GM21825 (cell line): Measurements from ENCODE around the gene COL7A1.
A peak's percentile ranks its signal among the peaks of the same experiment; 100 is the strongest.

Source experiments
- ATAC-seq: cut with Tn5 transposase; IDR thresholded peaks from one replicate; pipeline ENCODE4 v1.9.1; 2021; ENCODE audit warnings: mild to moderate bottlenecking, moderate library complexity; ENCODE audit not compliant: unreplicated experiment

Gene COL7A1

GRCh38 chr3:48619541-48620524 is 24.7 kb upstream of the COL7A1 start:
- ATAC-seq: no peak

DNA sequence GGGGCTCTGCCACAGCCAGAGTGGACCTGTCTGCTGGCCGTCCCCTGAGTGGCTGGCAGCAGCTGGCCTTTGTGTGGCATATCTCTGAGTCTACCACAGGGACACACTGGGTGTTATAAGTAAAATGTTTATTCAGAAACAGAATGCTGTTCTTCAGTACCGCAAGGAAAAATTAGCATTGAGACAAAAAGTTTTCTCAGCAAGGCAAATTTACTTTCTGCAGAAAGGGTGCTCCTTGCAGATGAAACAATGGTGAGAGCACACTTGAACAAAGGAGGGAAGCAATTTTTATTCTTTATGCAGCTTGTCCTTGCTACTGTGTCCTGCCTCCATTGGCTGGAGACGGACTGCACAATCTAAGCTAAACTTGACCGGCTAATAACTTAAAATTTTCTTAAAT is 22.4 kb upstream of the COL7A1 start:
- ATAC-seq: no peak

DNA sequence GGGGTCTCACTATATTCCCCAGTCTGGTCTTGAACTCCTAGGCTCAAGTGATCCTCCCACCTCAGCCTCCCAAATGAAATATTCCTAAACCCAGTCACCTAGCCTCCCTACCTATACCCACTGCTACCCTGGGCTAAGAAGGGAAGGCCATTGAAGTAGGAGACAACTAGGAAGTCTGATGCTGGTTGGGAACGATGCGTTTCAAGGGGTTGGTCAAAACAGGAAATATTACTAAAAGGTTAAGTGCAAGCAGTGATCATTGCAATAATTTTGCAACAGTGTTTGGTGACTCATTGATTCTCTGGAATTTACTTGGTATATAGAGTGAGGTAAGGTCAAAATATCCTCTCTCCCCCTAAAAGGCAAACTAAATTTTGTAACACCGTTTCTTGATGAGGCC is 18.9 kb upstream of the COL7A1 start:
- no peak for ATAC-seq

DNA sequence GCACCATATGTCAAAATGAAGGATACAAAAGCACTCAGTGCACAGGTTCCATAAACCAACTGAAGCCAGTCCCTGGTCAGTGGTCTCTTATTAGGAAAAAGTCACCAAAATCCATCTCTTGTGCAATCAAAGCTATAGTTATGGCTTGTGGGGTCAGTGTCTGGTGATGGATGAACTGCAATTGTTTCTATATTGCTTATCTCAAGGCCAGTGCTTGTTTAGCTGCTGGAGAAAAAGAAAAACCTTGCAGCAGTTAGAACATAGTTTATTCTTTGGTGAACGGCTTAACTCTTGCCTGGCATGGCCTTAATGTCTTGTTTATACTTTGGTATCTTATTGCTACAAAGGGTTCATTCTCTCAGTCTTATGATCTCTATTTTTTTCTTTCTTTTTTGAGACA is 17.2 kb upstream of the COL7A1 start:
- ATAC-seq: no peak

DNA sequence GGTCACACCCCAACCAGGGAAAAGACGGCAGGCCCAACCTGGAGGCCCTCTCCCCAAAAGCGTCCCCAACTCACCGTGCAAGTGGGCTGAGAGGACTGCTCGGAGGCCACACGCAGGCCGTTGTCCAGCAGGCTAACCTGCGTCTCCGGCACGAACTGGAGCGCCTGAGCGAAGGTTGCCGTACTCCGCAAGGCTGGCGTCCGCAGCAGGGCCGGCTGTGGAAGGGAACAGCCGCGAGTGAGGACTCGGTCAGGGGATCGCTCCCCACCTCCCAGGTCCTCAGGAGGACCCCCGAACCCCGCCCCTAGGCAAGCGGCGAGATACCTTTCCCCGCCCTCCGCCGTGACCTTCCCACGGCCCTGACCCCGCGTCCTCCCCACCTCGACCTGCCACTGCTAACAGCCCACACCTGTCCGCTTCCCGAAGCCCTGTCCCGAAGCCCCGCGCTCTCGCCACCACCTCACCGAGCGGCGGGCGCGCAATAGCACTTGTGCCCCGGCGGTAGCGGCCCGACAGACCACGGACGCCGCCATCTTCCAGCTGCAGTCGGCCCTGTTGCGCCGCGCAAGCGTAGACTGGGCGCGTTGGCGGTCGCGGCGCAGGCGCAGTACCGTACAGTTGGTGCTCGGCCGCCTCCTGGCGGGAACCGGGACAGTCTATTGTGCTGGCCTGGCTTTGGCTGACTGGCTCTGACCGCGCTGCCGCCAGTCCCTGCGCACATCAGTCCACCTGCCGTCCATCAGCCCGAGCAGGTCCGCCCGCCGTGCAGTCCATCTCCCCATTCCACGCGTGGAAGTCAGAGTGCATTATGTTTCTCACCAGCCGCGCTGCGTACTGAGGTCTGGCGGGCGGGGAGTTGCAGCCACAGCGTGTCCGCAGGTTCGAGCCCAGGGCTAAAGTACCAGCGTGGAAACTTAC is 14.2 kb upstream of the COL7A1 start, which contains the start of gene UQCRC1:
Gene UQCRC1, minus strand, starts transcription at position 559 of the 918 bp plus-strand sequence. Its CDS starts 26 bp downstream, at position 533.
- peak; percentile 94 for ATAC-seq

DNA sequence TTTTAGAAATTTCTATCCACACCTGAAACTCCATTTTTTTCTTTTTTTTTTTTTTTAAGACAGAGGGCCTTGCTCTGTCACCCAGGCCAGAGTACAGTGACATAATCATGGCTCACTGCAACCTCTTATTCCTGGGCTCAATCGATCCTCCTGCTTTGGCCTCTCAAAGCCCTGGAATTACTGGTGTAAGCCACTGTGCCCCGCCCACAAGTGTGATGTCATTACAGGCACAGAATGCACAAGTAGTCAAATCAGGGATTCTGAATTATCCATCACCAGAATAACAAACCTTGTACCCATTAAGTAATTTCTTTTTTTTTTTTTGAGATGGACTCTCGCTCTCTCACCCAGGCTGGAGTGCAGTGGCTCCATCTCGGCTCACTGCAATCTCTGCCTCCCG is 12.4 kb upstream of the COL7A1 start:
- ATAC-seq: no peak

DNA sequence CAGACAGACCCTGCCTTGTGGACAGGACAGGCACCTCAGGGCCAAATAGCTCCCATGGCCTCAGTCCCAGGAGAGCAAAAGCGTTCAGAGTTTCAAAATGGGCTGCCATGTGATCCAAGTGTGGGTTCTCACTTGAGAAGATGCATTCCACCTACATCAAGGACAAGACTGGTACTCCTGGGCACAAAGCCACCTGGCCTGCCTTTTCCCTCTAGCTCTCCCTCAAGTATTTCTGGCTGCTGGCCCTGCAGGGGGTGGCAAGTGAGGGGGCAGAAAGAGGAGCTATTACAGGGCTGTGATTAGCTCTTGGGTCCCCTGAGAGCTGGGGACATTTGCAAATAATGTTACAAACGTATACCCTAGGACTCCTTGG is 6.5 kb upstream of the COL7A1 start:
- ATAC-seq: no peak

DNA sequence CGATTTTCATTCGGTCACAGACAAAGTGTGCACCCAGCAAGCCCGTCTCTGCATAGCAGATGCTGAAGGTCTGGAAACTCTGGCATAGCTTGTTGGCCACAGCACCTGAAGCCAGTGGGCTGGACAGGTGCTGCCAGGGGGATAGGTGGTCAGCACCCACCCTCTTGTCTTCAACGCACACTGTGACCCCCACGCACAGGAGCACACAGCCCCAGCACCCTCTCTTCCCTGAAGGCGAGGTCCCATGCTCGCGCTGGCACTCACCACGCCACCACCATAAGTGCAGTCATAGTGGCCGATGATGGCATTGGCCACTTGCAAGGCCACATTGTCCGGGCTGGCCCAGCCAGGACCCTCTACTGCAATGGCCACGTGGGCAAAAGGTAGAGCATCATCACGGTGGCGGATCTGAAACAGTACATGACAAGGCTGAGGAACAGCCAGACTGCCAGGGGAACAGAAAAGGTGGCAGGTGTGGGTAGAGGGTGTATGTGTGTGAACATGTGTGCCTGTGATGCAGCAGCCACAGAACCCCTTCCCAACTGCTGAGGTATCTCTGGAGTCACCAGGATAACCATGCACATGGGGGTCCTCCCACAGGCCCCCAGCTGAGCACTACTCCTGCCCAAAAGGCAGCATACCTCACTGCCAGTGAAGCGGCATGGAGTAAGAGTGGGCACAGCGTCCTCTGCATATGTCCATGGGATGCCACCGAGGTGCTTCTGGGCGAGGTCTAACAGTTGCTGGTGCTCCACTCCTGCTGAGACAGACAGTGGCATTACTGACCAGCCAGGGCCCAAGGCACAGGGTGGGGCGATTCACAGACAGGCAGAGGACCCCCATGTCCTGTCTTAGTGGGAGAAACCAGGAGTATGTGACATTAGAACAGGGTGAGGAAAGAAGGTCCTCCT is 5.8 kb upstream of the COL7A1 start:
- ATAC-seq: no peak

GRCh38 chr3:48599509-48600285 is 4.6 kb upstream of the COL7A1 start:
- no peak for ATAC-seq

DNA sequence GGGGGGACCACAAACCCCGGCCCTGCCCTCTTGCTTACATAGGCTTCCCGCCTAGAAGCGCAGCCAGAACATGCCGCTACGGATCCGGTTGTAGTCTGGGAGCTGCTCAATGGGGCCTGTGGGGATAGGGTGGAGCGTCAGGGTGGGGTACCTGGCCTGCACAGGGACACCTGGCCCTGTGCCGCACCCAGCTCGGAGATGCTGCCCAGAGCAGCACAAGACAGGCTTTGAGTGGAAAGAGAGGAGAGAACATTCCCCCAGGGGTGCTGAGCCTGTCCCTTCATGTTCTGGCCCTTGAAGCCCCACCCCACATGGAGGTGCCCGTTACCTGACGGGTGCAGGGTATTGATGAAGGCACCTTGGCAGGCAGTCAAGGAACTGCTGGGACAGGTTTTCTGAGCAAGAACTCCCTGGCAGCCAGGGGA is 4.0 kb upstream of the COL7A1 start:
- no peak for ATAC-seq

- ATAC-seq: no peak
These were observed 3.4 kb upstream of the COL7A1 start for GRCh38 chr3:48598323-48599076.

DNA sequence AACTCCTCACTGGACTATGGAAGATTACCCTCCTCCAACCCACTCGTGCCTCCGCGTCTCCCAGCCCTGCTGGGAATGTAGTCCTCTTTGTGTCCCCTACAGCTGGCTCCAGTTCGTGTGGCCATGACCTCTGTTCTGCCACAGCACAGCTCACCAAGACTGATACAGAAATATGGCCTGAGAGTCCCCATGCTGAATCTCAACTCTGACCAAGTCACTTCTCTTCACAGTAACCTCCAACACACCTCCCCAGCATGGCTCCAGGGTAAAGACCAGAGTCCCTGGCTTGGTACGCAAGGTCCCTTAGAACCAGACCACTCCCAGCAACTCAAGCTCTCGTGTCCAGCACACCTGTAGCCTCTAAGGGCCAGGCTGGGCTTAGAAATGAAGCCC is 2.3 kb upstream of the COL7A1 start:
- no peak for ATAC-seq

- ATAC-seq: no peak
These were observed 1.7 kb upstream of the COL7A1 start for GRCh38 chr3:48596676-48597407.

- ATAC-seq: no peak
These were observed 1.0 kb upstream of the COL7A1 start for GRCh38 chr3:48596157-48596556.

- no peak for ATAC-seq
These were observed 495 bp upstream of the COL7A1 start for GRCh38 chr3:48595526-48596121.

DNA sequence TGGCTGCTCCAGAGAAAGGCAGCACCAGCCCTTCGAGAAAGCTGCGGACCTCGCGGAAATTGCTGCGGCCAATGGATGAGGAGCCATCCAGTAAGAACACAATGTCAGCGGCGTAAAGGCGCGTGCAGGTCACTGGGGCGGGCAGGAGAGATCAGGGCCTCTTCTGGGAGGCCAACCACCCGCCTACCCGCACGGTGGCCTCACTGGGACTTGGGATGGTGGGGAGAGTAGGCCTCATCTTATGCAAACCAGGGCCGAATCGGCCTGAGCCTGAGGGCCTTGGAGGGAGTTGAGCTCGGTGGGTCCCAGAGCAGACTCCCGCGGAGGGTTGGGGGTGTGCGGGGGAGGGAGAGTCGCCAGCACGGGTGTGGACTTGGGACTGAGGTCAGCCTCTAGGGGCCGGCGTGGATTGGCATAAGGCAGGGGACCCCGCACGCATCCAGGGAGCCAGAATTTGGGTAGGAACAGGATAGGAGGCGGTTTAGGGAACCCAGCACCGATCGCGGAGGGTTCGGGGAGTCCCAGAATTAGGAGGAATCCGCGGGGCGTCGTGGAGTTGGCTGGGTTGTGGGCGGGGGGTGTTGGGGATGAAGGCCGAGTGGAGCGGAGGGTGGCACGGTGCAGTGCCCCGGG is 596 bp downstream of the COL7A1 start:
- ATAC-seq: no peak

DNA sequence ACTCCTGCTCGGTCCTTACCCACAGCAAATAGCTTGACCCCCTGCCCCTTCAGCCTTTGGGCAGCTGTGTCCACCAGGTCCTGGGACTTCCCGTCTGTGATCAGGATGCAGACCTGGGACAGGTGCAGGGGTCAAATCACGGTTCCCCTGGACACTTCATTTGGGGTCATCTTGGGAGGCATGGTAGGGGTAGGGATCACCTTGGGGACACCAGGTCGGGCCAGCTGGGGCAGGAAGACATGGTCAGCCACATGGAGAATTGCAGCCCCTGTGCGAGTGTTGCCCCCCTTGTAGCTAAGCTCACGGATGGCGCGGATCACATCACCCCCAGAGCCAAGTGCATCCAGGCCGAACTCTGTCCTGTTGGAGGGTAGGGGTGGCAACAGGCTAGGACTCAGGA is 1.8 kb downstream of the COL7A1 start:
- ATAC-seq: no peak
